Coronary artery (tissue), 2 donors: ENCODE data around the gene STK32C.

ENCODE experiments used
- DNase-seq: peaks from one replicate; pipeline ENCODE4 v3.0.0-alpha.2; 2017; ENCODE audit warnings: low spot score
- H3K27ac ChIP-seq, 2 donors: fragments of 200-600 bp; sonication (generic); one replicate each; pipeline ENCODE4 v1.5.1; 2016 to 2019
- H3K4me3 ChIP-seq: fragments of 200-600 bp; sonication (generic); 2 replicates; pipeline ENCODE4 v1.5.1; 2016; ENCODE audit warnings: mild to moderate bottlenecking, moderate library complexity
- CTCF ChIP-seq: fragments of 200-600 bp; sonication (generic); IDR thresholded peaks from one replicate; pipeline ENCODE4 v1.5.1; 2019; ENCODE audit warnings: antibody characterized with exemption

Gene STK32C

GRCh38 chr10:132247943-132248342 is 59.8 kb downstream of the STK32C start:
- no peak for DNase-seq
- Histone ChIP-seq H3K27ac (no peak overlapping the region), H3K4me3 (no peak overlapping the region)
- no peak for TF ChIP-seq CTCF

GRCh38 chr10:132246296-132246695 is 61.5 kb downstream of the STK32C start:
- no peak for DNase-seq
- H3K27ac ChIP-seq: no peak overlapping the region
- no peak overlapping the region for H3K4me3 ChIP-seq
- TF ChIP-seq CTCF: no peak

- TF ChIP-seq CTCF: no peak
- no peak for DNase-seq
- Histone ChIP-seq H3K4me3 (no peak overlapping the region), H3K27ac (no peak overlapping the region)
Measured at GRCh38 chr10:132245056-132245455, 62.7 kb downstream of the STK32C start.

GRCh38 chr10:132243626-132244025 is 64.1 kb downstream of the STK32C start:
- Histone ChIP-seq H3K27ac (no peak overlapping the region), H3K4me3 (no peak overlapping the region)
- no peak for TF ChIP-seq CTCF
- no peak for DNase-seq

GRCh38 chr10:132243141-132243540 is 64.6 kb downstream of the STK32C start:
- no peak for DNase-seq
- Histone ChIP-seq H3K27ac (no peak overlapping the region), H3K4me3 (no peak overlapping the region)
- no peak for TF ChIP-seq CTCF

DNA sequence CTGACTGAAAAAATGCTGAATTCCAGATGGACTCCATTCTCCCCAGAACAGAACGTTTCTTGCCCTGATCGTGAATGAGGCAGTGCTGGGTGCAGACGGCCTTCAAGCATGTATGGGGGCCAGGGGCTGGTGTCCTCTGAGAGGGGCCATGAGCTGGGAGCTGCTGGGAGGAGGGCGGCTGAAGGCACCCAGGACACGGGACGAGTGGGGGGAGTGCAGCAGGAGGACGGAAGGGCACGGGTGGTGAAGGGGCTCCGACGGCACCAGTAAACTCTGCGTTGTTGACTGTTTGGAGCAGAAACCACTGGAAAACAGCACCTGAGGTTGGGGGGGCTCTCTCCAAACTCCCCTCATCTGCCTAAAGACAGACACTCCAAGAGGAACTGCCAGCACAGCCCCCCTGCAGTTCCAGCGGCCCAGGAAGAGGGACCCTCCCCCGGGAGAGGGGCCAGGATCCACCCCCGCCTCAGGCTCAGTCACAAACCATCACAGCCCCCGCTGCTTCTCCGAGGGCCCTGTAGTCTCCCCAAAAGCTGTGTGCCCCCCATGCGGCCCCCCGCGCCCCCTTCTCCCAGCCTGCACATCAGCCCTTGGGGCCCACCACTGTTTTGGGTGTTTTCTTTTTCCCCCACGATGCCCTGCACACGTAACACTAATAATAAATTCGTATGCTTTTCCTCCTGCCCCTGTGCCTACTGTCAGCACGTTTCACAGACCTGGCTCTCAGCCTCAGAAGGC is 65.5 kb downstream of the STK32C start:
- H3K27ac ChIP-seq: no peak overlapping the region
- no peak for TF ChIP-seq CTCF

DNA sequence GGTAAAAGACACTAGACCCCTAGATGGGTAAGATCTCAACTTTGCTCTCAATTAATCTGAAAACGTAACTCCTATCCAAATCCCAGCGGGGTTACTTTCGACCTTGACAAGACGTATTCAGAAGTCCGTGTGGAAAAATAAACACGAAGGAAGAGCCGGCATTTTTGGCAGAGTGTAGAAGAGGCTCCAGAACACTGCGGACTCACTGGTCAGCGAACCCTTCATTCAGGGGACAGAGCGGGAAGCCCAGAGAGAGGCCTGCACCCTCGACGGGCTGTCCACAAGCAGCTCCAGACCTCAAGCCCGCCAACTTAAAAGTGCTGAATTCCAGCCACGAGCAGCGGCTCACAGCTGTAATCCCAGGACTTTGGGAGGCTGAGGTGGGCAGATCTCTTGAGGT is 66.3 kb downstream of the STK32C start:
- no peak for DNase-seq
- Histone ChIP-seq H3K27ac (no peak overlapping the region), H3K4me3 (no peak overlapping the region)
- TF ChIP-seq CTCF: no peak

More for the DNA sequence above, 65.5 kb downstream of the STK32C start:
- no peak overlapping the region for H3K4me3 ChIP-seq
- DNase-seq: no peak
